GM10248 (cell line): Measurements from ENCODE around the gene SRMS.

ENCODE experiments used
- CTCF ChIA-PET: fragments of 300-600 bp; sonication (Branson Sonifier 250); formaldehyde crosslinking; extraction: SDS; loops from one replicate; lab custom pipeline; 2021; ENCODE audit warnings: antibody characterized with exemption; lab: Yijun Ruan, JAX
- POLR2A ChIA-PET: fragments of 350-650 bp; sonication (Branson Sonifier 250); formaldehyde crosslinking; extraction: SDS; loops from one replicate; lab custom pipeline; 2020; ENCODE audit warnings: antibody characterized with exemption; lab: Yijun Ruan, JAX
- DNase-seq: peaks from one replicate; pipeline ENCODE4 v3.0.0; 2012; ENCODE audit errors: extremely low spot score
- TF ChIP-seq, protein P1 (sequence below): IDR thresholded peaks from 2 replicates; pipeline ENCODE4 v1.5.1; 2012; ENCODE audit warnings: mild to moderate bottlenecking, low read depth; ENCODE audit errors: extremely low read depth, missing control alignments, control extremely low read depth

SRMS gene

DNA sequence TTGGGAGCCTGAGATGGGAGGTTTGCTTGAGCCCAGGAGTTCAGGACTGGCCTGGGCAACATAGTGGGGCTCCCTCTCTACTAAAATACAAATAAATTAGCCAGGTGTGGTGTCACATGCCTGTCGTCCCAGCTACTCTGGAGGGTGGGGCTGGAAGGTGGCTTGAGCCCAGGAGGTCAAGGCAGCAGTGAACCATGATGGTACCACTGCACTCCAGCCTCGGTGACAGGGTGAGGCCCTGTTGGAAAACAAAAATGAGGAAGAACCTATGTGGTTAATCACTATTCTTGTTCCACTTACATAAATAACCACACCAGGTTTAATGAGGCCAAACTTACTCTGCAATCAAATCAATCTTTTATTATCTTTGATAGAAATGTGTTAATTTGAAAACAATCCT lies 21.6 kb downstream of the SRMS start:
- CTCF ChIA-PET, result interaction anchor here (6.0 kb wide), 1 partner anchor 12 kb away, joined by 35 read pairs; the partner anchor contains the start of gene PTK6
- DNase-seq, result no peak
- POLR2A ChIA-PET, result no interaction called here
- TF ChIP-seq, protein P1, sequence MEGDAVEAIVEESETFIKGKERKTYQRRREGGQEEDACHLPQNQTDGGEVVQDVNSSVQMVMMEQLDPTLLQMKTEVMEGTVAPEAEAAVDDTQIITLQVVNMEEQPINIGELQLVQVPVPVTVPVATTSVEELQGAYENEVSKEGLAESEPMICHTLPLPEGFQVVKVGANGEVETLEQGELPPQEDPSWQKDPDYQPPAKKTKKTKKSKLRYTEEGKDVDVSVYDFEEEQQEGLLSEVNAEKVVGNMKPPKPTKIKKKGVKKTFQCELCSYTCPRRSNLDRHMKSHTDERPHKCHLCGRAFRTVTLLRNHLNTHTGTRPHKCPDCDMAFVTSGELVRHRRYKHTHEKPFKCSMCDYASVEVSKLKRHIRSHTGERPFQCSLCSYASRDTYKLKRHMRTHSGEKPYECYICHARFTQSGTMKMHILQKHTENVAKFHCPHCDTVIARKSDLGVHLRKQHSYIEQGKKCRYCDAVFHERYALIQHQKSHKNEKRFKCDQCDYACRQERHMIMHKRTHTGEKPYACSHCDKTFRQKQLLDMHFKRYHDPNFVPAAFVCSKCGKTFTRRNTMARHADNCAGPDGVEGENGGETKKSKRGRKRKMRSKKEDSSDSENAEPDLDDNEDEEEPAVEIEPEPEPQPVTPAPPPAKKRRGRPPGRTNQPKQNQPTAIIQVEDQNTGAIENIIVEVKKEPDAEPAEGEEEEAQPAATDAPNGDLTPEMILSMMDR, result no peak

DNA sequence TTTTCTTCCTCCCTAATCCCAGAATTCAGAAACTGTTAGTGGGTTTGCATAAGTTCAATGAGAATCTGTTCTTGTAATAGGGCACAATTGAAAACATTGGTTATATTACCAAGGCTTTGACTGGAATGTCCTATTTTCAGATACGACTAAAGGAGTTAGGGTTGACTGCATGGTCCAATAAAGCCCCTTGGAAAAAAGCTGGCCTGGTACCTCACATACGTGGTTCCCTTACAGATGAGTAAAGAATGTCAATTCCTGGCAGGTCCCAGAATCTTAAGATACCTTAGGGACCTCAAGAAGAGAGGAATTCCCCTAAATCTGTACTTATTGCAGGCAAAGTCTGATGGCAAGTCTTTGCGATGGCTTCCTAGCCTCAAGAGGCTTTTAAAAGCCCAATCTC lies 22.4 kb downstream of the SRMS start:
- DNase-seq, result no peak
- CTCF ChIA-PET, result interaction anchor here (6.0 kb wide), 1 partner anchor 13 kb away, joined by 35 read pairs; the partner anchor contains the start of gene PTK6
- POLR2A ChIA-PET, result interaction anchor here (0.6 kb wide), 1 partner anchor 455 kb away, joined by 3 read pairs; the partner anchor contains the start of gene SAMD10
- TF ChIP-seq, protein P1, result no peak

DNA sequence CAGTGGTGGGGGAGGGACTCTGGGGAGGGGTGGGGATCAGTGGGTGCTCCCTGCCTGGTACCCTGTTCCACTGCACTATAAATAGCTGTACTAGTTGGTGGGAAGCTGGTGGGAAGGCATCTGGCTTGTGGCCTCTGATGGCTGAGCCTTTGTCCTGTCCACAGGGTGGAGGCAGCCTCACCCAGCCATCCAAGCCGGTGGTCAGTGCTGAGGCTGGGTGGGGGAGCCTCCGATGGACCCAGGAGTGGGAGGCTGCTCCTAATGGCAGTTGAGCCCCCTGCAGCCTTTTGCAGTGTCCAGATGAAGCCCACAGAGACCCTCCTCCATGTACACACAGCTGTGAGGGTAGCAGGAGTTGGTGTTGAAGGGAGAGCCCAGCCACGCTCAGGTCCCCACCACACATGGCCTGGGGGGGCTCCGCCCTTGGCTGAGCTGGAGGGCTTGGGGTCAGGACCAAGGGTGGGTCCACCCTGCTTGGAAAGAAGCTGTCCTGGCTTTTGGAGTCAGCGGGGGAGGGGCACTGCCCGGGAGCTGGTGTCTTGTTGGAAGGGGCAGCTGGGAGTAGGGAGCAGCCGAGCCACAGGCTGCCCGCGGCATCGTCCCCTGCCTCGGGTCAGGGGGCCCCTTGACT lies 24.5 kb downstream of the SRMS start:
- no peak for DNase-seq
- ChIA-PET CTCF (interaction anchor here (0.9 to 6.0 kb wide), 3 partner anchors 15 to 82 kb away, joined by 3 to 35 read pairs (median 5); partner anchors contain the start of gene PTK6), POLR2A (no interaction called here)
- TF ChIP-seq, protein P1, result no peak

DNA sequence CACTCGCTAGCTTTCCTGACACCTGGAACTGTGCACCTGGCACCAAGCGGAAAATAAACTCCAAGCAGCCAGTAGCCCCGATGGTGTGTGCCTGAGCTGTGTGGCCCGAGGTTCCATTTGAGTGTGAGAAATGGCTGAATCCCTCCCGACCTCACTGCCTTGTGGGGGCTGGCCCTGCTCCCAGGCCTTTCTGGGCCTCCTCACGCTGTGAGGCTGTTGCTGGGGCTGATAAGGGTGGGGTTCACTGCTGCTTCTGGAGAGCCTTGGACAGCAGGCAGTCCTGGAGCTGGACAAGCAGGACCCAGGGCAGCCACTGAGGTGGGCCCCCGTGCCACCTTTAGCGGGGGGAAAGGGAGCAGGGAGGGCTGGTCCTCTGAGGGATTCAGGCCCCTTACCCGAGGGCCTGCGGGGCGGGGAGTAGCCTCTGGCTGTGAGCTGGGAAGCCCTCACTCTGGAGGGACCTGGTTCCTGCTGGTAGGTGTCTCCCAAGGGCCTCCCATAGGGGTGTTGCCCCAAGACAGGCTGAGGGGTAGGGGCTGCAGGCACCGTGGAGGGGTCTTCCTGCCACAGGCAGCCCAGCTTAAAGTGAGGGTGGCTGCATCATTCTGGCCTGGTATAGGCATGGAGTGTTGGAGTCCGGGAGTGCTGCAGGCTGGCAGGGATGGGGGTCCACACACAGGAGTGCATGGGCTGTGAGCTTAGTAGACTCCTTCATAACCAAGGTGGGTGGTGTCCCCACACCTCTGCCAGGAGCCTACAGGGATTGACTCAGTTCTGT lies 25.3 kb downstream of the SRMS start:
- ChIA-PET POLR2A (interaction anchor here (1.2 kb wide), 1 partner anchor 14 kb away, joined by 3 read pairs; the partner anchor contains the start of gene PTK6), CTCF (interaction anchor here (1.1 to 6.0 kb wide), 3 partner anchors 10 to 26 kb away, joined by 3 to 35 read pairs (median 5); partner anchors contain the start of gene PTK6)
- TF ChIP-seq, protein P1, result no peak
- no peak for DNase-seq

DNA sequence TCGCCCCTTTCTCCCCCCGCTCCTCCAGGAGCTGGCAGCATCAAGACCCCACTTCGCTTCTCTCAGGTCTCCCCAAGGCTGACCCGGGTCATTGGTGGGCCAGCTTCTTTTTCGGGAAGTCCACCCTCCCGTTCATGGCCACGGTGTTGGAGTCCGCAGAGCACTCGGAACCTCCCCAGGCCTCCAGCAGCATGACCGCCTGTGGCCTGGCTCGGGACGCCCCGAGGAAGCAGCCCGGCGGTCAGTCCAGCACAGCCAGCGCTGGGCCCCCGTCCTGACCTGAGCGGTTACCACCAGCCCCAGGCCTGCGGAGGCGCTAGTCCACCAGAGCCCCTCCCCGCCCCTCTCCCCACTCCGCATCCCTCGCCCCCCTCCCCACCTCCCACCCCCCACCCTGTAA lies 25.9 kb downstream of the SRMS start:
- CTCF ChIA-PET, result interaction anchor here (1.0 to 6.0 kb wide), 5 partner anchors 8 to 44 kb away, joined by 3 to 35 read pairs (median 3); partner anchors contain the start of gene PTK6
- TF ChIP-seq, protein P1, result no peak
- DNase-seq, result no peak
- POLR2A ChIA-PET, result interaction anchor here (1.2 kb wide), 1 partner anchor 15 kb away, joined by 3 read pairs; the partner anchor contains the start of gene PTK6
